ENCODE data around the gene CDKN3.

CDKN3 gene, protein sequence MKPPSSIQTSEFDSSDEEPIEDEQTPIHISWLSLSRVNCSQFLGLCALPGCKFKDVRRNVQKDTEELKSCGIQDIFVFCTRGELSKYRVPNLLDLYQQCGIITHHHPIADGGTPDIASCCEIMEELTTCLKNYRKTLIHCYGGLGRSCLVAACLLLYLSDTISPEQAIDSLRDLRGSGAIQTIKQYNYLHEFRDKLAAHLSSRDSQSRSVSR

DNA sequence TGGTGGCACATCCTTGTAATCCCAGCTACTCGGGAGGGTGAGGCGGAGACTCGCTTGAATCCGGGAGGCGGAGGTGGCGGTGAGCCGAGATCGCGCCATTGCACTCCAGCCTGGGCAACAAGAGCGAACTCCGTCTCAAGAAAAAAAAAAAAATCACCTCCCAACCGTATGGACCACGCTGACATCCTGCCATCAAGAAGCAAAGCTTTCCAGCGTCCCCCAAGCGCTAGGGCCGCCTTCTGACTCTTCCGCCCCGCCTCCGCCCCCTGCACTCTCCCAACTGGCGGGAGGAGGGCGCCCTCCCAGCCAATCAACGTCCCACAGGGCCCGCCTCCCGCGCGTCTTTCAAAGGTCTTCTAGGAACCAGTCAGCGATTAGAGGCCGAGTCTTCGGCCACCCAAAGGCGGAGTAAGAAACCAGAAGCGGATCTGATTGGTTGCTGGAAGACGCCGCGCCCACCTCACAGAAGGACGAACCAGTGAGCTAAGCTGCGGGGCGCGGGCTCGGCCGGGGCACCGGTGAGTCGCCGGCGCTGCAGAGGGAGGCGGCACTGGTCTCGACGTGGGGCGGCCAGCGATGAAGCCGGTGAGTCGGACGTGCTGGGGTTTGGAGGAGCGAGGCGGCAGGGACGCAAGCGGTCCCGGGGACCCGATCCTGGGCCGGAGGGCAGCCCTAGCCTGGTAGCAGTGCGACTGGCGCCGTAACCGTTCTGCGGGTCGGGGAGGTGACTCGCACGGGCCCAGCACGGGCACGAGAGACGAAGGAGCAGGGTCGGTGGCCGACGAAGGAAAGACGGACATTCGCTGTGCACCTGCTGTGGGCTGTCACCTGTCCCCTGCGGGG is at the start of gene CDKN3:
TSS of gene CDKN3 (plus strand) at position 515 of the 843 bp plus-strand sequence. CDS start at position 577, 62 bp downstream.
- DNase-seq: peak; percentile 99

DNA sequence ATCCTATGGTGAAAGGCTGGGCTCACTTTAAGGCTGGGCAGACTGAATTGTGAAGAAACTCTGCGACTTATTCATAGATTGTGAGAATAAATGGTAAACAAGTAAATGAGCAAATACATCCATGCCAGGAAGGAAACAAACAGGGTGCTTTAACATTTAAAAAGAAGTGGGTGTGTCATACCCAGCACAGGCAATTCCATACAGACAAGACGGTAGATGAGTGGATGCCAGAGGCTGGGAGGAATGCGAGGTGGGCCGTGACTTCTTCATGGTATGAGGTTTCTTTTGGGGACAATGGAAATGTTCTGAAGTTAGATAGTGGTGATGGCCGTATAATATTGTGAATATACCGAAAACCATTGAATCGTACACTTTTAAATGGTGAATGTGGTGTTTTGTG is 49.8 kb upstream of the CDKN3 start:
- DNase-seq: no peak

GRCh38 chr14:54348001-54348611 is 48.7 kb upstream of the CDKN3 start:
- DNase-seq: peak; percentile 53

- DNase-seq: peak; percentile 78
Measured at GRCh38 chr14:54348923-54349620, 47.7 kb upstream of the CDKN3 start.

GRCh38 chr14:54349713-54350112 is 47.1 kb upstream of the CDKN3 start:
- DNase-seq: no peak

DNA sequence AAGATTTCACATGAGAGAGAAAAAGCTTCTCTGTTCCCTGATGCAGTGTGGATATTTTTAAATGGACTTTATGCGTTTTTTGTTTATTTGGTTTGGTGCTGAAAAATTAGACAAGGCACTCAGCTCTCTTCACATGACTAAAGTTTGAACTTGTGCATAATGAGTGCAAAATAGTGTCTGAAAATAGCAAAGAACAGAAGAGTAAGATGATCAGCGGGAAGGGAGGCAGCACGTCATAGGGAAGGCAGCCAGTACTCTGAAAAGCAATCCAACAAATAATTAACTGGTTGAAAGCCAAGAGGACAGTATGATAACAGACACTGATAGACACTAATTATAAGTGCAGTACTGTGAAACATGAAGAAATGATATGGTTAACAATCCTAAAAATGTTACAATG is 46.6 kb upstream of the CDKN3 start:
- DNase-seq: no peak

GRCh38 chr14:54353266-54353665 is 43.5 kb upstream of the CDKN3 start:
- DNase-seq: no peak

- DNase-seq: no peak
Measured at GRCh38 chr14:54353694-54354093, 43.1 kb upstream of the CDKN3 start.

GRCh38 chr14:54354096-54354495 is 42.7 kb upstream of the CDKN3 start:
- no peak for DNase-seq

GRCh38 chr14:54354968-54355641 is 41.7 kb upstream of the CDKN3 start:
- no peak for DNase-seq

- peak; percentile 23 for DNase-seq
Measured at GRCh38 chr14:54355698-54356097, 41.1 kb upstream of the CDKN3 start.

DNA sequence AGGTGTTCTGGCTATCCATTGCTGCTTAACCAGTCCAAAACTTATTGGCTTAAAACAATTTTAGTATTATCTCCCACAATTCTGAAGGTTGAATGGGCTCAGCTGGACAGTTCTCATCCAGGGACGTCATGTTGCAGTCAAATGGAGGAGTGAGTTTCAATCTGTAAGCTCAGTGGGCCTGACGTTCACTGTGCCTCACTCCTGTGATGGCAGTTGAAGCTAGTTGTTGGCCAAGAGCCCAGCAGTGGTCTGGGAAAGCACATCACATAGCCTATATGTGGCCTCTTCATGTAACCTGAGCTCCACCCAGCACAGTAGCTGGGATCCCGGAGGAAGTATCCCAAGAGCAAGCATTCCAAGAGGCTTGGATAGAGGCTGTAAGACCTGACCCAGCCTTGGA is 40.6 kb upstream of the CDKN3 start:
- DNase-seq: peak; percentile 71

DNA sequence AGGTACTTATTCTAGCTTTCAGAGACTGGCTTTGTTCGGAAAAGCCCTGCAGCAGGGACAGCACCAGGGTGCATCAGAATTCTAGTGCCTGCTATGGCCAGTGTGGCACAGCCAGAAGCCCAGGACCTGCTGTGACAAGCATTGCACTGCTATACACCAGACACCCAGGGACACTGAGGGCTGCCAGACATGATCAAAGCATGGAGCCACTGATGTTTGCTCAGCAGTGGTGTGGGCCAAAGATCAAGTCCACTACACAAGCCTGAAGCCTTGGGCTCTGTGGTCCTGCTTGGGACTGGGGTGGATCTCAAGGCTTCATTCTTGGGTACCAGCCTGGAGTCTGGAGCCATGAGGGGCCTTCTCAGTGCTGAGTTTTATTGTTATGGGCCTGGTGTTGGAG is 36.1 kb upstream of the CDKN3 start:
- no peak for DNase-seq

DNA sequence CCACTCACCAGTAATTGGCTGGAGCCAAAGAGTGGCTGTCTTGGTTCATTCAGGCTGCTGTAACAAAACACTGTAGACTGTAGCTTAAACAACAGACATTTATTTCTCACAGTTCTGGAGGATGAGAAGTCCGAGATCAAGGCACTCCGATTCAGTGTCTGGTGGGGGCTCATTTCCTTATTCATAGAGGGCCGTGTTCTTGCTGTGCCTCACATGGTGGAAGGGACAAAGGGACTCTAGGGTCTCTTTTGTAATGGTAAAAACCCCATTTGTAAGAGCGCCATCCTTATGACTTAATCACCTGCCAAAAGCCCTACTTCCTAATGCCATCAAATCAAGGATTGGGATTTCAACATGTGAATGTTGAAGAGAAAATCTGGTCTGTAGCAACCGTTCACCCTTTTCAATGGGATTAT is 34.7 kb upstream of the CDKN3 start:
- no peak for DNase-seq

GRCh38 chr14:54362759-54363437 is 33.9 kb upstream of the CDKN3 start:
- no peak for DNase-seq

GRCh38 chr14:54364555-54365415 is 32.0 kb upstream of the CDKN3 start:
- DNase-seq: peak; percentile 85

DNA sequence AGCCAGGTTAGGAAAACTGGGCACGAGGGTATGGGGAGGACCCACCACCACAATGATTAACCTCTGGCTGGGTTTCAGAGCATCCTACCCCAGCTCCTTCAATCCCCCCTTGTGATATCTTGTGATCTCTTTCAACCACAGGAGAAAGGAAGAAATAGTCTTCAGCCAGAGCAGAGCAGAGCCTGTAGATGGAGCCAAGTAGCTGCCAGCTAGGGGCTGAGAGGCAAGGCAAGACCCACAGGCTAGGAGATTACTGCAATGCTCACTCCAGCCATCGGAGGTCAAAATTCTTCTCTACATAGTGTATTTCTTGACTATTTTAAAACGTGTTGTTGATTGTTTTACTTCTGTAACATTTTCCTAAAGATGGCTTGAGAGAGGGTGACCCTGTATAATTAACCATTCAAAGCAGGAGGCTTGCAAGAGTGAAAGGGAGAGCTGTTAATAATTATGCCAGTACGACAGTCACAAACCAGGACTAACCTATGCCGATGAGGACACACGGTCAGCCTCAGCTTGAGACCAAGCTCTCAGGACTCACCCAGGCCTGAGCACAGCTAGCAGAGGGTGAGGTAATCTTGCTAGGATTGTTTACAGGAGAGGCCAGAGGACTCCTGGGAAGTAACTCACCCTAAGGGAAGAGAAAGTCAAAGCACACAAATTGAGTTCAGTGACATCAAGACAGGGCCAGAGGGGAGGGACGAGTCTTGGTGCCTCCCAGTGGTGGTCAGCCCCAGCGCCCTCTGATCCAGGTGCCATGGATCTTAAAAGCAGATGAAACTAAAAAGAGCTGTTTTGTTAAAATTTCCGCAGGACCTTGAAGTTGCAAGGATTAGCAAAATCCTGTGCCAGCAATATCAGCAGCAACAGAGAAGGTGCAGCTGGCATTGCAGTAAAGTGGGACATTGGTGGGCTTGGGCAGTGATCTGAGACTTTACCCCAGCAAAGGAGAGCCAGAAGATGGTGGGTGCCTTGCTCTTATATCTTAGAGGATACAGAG is 29.8 kb upstream of the CDKN3 start:
- DNase-seq: peak; percentile 78

GRCh38 chr14:54368291-54368690 is 28.5 kb upstream of the CDKN3 start:
- no peak for DNase-seq

GRCh38 chr14:54369343-54369742 is 27.5 kb upstream of the CDKN3 start:
- DNase-seq: no peak

Measured in fibroblast of upper back skin (primary cell).